H1 (cell line): Measurements from ENCODE around the gene CCDC92B. TPM values are rescaled to one million over a fixed set of nuclear protein-coding genes. Genes with fewer than 3 reads are reported as not detected.

ENCODE experiments used
- CTCF ChIA-PET: fragments of 300-600 bp; sonication (Branson Sonifier 250); formaldehyde crosslinking; loops from one replicate; lab custom pipeline; 2021; ENCODE audit not compliant: partially characterized antibody; lab: Charles Lee
- POLR2A ChIA-PET: fragments of 300-600 bp; sonication (Branson Sonifier 250); formaldehyde crosslinking; loops from one replicate; lab custom pipeline; 2021; ENCODE audit warnings: inconsistent platforms; ENCODE audit not compliant: partially characterized antibody; lab: Charles Lee
- DNase-seq, 2 experiments: peaks; one replicate each; pipeline versions ENCODE4 v3.0.0 to v3.0.0-alpha.2; 2010 to 2022; ENCODE audit warnings: low spot score in 2 of 2, low read depth in 1 of 2, mixed read lengths in 1 of 2
- FAIRE-seq: peaks from 2 replicates; lab custom pipeline; 2011; peaks lifted over from hg19 to GRCh38; lab: Jason Lieb, UNC
- H2AFZ ChIP-seq: 2 replicates; pipeline ENCODE4 v1.8.1; 2012; ENCODE audit warnings: low read length, inconsistent platforms
- H2AK5ac ChIP-seq: 2 replicates; pipeline ENCODE4 v1.6.1; 2013; ENCODE audit warnings: low read depth, low read length
- H2BK120ac ChIP-seq: replicated peaks from 2 replicates; pipeline ENCODE3; 2013; ENCODE audit warnings: low read depth, low read length, inconsistent platforms
- H2BK12ac ChIP-seq: 2 replicates; pipeline ENCODE4 v1.6.1; 2013; ENCODE audit warnings: low read depth, low read length
- H2BK15ac ChIP-seq: 2 replicates; pipeline ENCODE4 v1.6.1; 2013; ENCODE audit warnings: low read length
- H2BK20ac ChIP-seq: 2 replicates; pipeline ENCODE4 v1.6.1; 2013; ENCODE audit warnings: low read length
- H2BK5ac ChIP-seq: 2 replicates; pipeline ENCODE4 v1.6.1; 2013; ENCODE audit warnings: low read depth, low read length
- H3K14ac ChIP-seq: 2 replicates; pipeline ENCODE4 v1.6.1; 2013; ENCODE audit warnings: inconsistent platforms; ENCODE audit not compliant: insufficient read length
- H3K18ac ChIP-seq: 2 replicates; pipeline ENCODE4 v1.6.1; 2013; ENCODE audit warnings: low read length; ENCODE audit errors: extremely low read depth
- H3K23ac ChIP-seq: 2 replicates; pipeline ENCODE4 v1.6.1; 2013; ENCODE audit warnings: inconsistent platforms; ENCODE audit not compliant: insufficient read length
- H3K23me2 ChIP-seq: 2 replicates; pipeline ENCODE4 v1.6.1; 2013; ENCODE audit warnings: low read depth, low read length
- H3K27ac ChIP-seq: 2 replicates; pipeline ENCODE4 v1.6.1; 2011; ENCODE audit warnings: low read depth, low read length, inconsistent platforms
- H3K27me3 ChIP-seq, 4 experiments: replicated peaks in 1 of 4; 1 replicate in 1 of 4; 2 replicates in 3 of 4; pipeline versions ENCODE4 v1.6.1 to v1.8.1; 2011 to 2013; ENCODE audit warnings: low read length in 3 of 4, mild to moderate bottlenecking in 3 of 4, inconsistent platforms in 2 of 4, mixed read lengths in 2 of 4, moderate library complexity in 1 of 4; ENCODE audit not compliant: control insufficient read depth in 3 of 4, insufficient read depth in 3 of 4; ENCODE audit errors: extremely low read depth in 1 of 4
- H3K36me3 ChIP-seq, 4 experiments: 2 replicates each; pipeline versions ENCODE4 v1.6.1 to v1.8.1; 2011 to 2013; ENCODE audit warnings: mild to moderate bottlenecking in 4 of 4, low read length in 3 of 4, moderate library complexity in 2 of 4, control low read depth in 1 of 4, inconsistent platforms in 1 of 4; ENCODE audit not compliant: insufficient read depth in 4 of 4, control insufficient read depth in 2 of 4
- H3K4ac ChIP-seq: replicated peaks from 2 replicates; pipeline ENCODE3; 2013; ENCODE audit warnings: low read length, low read depth, mixed read lengths, inconsistent platforms; ENCODE audit not compliant: insufficient read length
- H3K4me1 ChIP-seq, 4 experiments: replicated peaks in 1 of 4; 1 replicate in 1 of 4; 2 replicates in 3 of 4; pipeline versions ENCODE4 v1.6.1 to v1.8.1; 2011 to 2013; ENCODE audit warnings: low read length in 3 of 4, inconsistent platforms in 2 of 4, mixed read lengths in 1 of 4; ENCODE audit not compliant: insufficient read depth in 4 of 4, control insufficient read depth in 3 of 4
- H3K4me2 ChIP-seq, 2 experiments: 2 replicates each; pipeline versions ENCODE4 v1.6.1 to v1.8.1; 2011 to 2013; ENCODE audit warnings: low read depth in 2 of 2, low read length in 2 of 2, control low read depth in 1 of 2, inconsistent platforms in 1 of 2, mild to moderate bottlenecking in 1 of 2; ENCODE audit not compliant: insufficient read depth in 1 of 2
- H3K4me3 ChIP-seq, 4 experiments: fragments of 200-600, 300-600 bp in 1 of 4; sonication (generic), shearing (Covaris generic), sonication (Bioruptor Twin) in 1 of 4; 2 replicates each; pipeline versions ENCODE4 v1.5.1 to v1.8.1; 2011 to 2016; ENCODE audit warnings: low read length in 4 of 4, low read depth in 3 of 4, control low read depth in 2 of 4, inconsistent platforms in 2 of 4, mild to moderate bottlenecking in 2 of 4, mixed read lengths in 1 of 4, moderate library complexity in 1 of 4; ENCODE audit not compliant: insufficient read depth in 2 of 4; ENCODE audit errors: extremely low read depth in 1 of 4
- H3K56ac ChIP-seq: replicated peaks from 2 replicates; pipeline ENCODE3; 2013; ENCODE audit warnings: low read depth, mild to moderate bottlenecking, mixed read lengths, low read length, inconsistent platforms; ENCODE audit not compliant: insufficient read length
- H3K79me1 ChIP-seq: 2 replicates; pipeline ENCODE4 v1.6.1; 2013; ENCODE audit warnings: low read depth, low read length, control low read depth
- H3K79me2 ChIP-seq, 2 experiments: 2 replicates each; pipeline versions ENCODE4 v1.6.1 to v1.8.1; 2012 to 2013; ENCODE audit warnings: low read length in 2 of 2, mild to moderate bottlenecking in 2 of 2, inconsistent platforms in 1 of 2; ENCODE audit not compliant: insufficient read depth in 2 of 2, control insufficient read depth in 1 of 2
- H3K9ac ChIP-seq, 4 experiments: replicated peaks in 1 of 4; 1 replicate in 1 of 4; 2 replicates in 3 of 4; pipeline versions ENCODE4 v1.6.1 to v1.8.1; 2011 to 2013; ENCODE audit warnings: low read depth in 3 of 4, low read length in 3 of 4, control low read depth in 2 of 4, mild to moderate bottlenecking in 2 of 4, moderate library complexity in 2 of 4, inconsistent platforms in 1 of 4; ENCODE audit errors: extremely low read depth in 1 of 4
- H3K9me3 ChIP-seq, 2 experiments: 2 replicates each; pipeline versions ENCODE4 v1.6.1 to v1.8.1; 2012 to 2013; ENCODE audit warnings: mild to moderate bottlenecking in 2 of 2, moderate library complexity in 2 of 2, control low read depth in 1 of 2, inconsistent platforms in 1 of 2, low read depth in 1 of 2, low read length in 1 of 2, mixed read lengths in 1 of 2; ENCODE audit not compliant: insufficient read depth in 2 of 2
- H4K20me1 ChIP-seq, 2 experiments: replicated peaks in 1 of 2; 2 replicates each; pipeline versions ENCODE3 to v1.8.1; 2011 to 2013; ENCODE audit warnings: inconsistent platforms in 2 of 2, low read length in 2 of 2, mild to moderate bottlenecking in 1 of 2; ENCODE audit not compliant: insufficient read depth in 2 of 2, control insufficient read depth in 1 of 2
- H4K5ac ChIP-seq: 2 replicates; pipeline ENCODE4 v1.6.1; 2013; ENCODE audit warnings: low read length, low read depth, mixed read lengths, inconsistent platforms; ENCODE audit not compliant: insufficient read length
- H4K8ac ChIP-seq: 2 replicates; pipeline ENCODE4 v1.8.0; 2013; ENCODE audit warnings: mild to moderate bottlenecking, moderate library complexity, low read length, inconsistent platforms; ENCODE audit not compliant: insufficient read depth; ENCODE audit errors: extremely low read depth
- H4K91ac ChIP-seq: replicated peaks from 2 replicates; pipeline ENCODE3; 2013; ENCODE audit warnings: low read length, mixed read lengths, inconsistent platforms; ENCODE audit not compliant: insufficient read length
- BCL11A ChIP-seq, 2 experiments: IDR thresholded peaks; one replicate each; pipeline ENCODE4 v1.6.1; 2011; ENCODE audit warnings: low read depth in 2 of 2, low read length in 2 of 2, mild to moderate bottlenecking in 2 of 2
- BRCA1 ChIP-seq: IDR thresholded peaks from 2 replicates; pipeline ENCODE4 v1.6.1; 2012; ENCODE audit warnings: low read depth, low read length, improper control_type of control experiment
- CBX8 ChIP-seq: fragments of 300-800, 300-1000 bp; sonication (generic); IDR thresholded peaks from 2 replicates; pipeline ENCODE4 v1.7.1; 2016; ENCODE audit warnings: low read depth, low read length, borderline replicate concordance
- CHD1 ChIP-seq: IDR thresholded peaks from 2 replicates; pipeline ENCODE4 v1.6.1; 2012; ENCODE audit warnings: low read depth, low read length, improper control_type of control experiment
- CTBP2 ChIP-seq: IDR thresholded peaks from 2 replicates; pipeline ENCODE4 v1.7.0; 2011; ENCODE audit warnings: borderline replicate concordance, mild to moderate bottlenecking, moderate library complexity, mixed read lengths, low read length; ENCODE audit not compliant: insufficient read depth, insufficient read length
- GABPA ChIP-seq: IDR thresholded peaks from 2 replicates; pipeline ENCODE4 v1.6.1; 2011; ENCODE audit warnings: mild to moderate bottlenecking, low read length, moderate library complexity, borderline replicate concordance; ENCODE audit not compliant: insufficient read depth
- HDAC2 ChIP-seq, 2 experiments: fragments of 300-600 bp in 1 of 2; sonication (generic) in 1 of 2; IDR thresholded peaks; 2 replicates each; pipeline ENCODE4 v1.6.1; 2011 to 2012; ENCODE audit warnings: low read depth in 2 of 2, low read length in 2 of 2, mild to moderate bottlenecking in 2 of 2, moderate library complexity in 2 of 2, borderline replicate concordance in 1 of 2, inconsistent platforms in 1 of 2
- HDAC6 ChIP-seq: IDR thresholded peaks from one replicate; pipeline ENCODE4 v1.7.1; 2012; ENCODE audit warnings: low read depth, mild to moderate bottlenecking, inconsistent platforms, low read length, moderate library complexity
- JUND ChIP-seq: IDR thresholded peaks from 2 replicates; pipeline ENCODE4 v1.6.1; 2011; ENCODE audit warnings: mild to moderate bottlenecking, improper control_type of control experiment, low read length
- KDM4A ChIP-seq: IDR thresholded peaks from one replicate; pipeline ENCODE4 v1.7.1; 2012; ENCODE audit warnings: low read depth, mild to moderate bottlenecking, moderate library complexity, low read length, inconsistent platforms; ENCODE audit not compliant: severe bottlenecking
- MAFK ChIP-seq: IDR thresholded peaks from 2 replicates; pipeline ENCODE4 v1.6.1; 2012; ENCODE audit warnings: low read depth, mild to moderate bottlenecking, improper control_type of control experiment, low read length
- PHF8 ChIP-seq: fragments of 200-600 bp; sonication (generic); conservative IDR thresholded peaks from 2 replicates; pipeline ENCODE4 v1.7.1; 2012; ENCODE audit warnings: low read depth, mild to moderate bottlenecking, inconsistent platforms, low read length, moderate library complexity
- TBP ChIP-seq: IDR thresholded peaks from 2 replicates; pipeline ENCODE4 v1.6.1; 2011; ENCODE audit warnings: low read depth, low read length, improper control_type of control experiment
- ZNF274 ChIP-seq: IDR thresholded peaks from 2 replicates; pipeline ENCODE4 v1.7.0; 2012; ENCODE audit warnings: low read length, borderline replicate concordance; ENCODE audit errors: extremely low read depth
- WGBS, 2 experiments: shearing (Covaris generic) in 1 of 2; methylation state at CpG; one replicate each; pipeline versions ENCODE4 v1.1.6 to v1.1.7; 2013 to 2015; ENCODE audit warnings: low lambda C conversion rate in 2 of 2, mixed read lengths in 2 of 2, inconsistent platforms in 1 of 2, low coverage in 1 of 2, missing lambda C conversion rate in 1 of 2; ENCODE audit not compliant: insufficient replicate concordance in 2 of 2, insufficient coverage in 1 of 2, insufficient read length in 1 of 2; ENCODE audit errors: extremely low coverage in 1 of 2, missing lambda C conversion rate in 1 of 2; 5-methylcytosine and 5-hydroxymethylcytosine counted together
- polyA plus RNA-seq, 7 experiments: library from polyadenylated mRNA; depleted of rRNA in 3 of 7; stranded (reverse) in 5 of 7; unstranded in 2 of 7; fragments of >200 nt in 5 of 7; fragments of 200-250 nt in 2 of 7; gene quantifications; 1 replicate in 5 of 7; 2 replicates in 1 of 7; 4 replicates in 1 of 7; pipeline versions ENCODE4 v1.2.1 to v1.2.3, GENCODE V29; 2011 to 2013; ENCODE audit warnings: missing spikeins in 2 of 7, mixed read lengths in 2 of 7
- total RNA-seq: library from RNA; stranded (reverse); fragmentation: NEBNext Ultra II Directional; extraction: Animal tissue kit (Norgen Biotek cat#: 25700); gene quantifications from 2 replicates; pipeline ENCODE4 v1.2.1, GENCODE V29; 2021

CCDC92B gene
- total and polyA plus RNA-seq, 2 of the 8 experiments (the other 6 are each of a cell fraction or from before 2014, with no cell fraction given) = 5.5 to 12.1 TPM

DNA sequence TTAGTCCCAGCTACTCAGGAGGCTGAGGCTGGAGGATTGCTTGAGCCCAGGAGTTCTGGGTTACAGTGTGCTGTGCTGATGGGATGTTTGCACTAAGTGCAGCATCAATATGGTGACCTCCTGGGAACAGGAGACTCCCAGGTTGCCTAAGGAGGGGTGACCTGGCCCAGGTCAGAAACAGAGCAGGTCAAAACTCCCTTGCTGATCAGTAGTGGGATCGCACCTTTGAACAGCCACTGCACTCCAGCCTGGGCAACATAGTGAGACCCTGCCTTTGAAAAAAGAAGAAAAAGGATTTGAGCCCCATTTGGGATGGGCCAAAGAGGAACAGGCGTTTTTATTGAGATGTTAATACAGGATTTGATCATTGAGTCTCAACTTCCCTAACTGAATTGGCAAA lies 68.5 kb downstream of the CCDC92B start:
- Histone ChIP-seq H3K56ac (no peak overlapping the region), H2AK5ac (no peak overlapping the region), H3K27ac (no peak overlapping the region), H2BK20ac (no peak overlapping the region), H2BK5ac (no peak overlapping the region), H4K8ac (no peak overlapping the region), H3K4ac (no peak overlapping the region), H3K79me1 (no peaks in the 10 kb centered on the region), H2AFZ (no peak overlapping the region), H3K9ac (no peak overlapping the region), H4K91ac (no peak overlapping the region), H3K4me3 (no peak overlapping the region), H3K4me2 (no peak overlapping the region), H3K23ac (no peak overlapping the region), H3K9me3 (no peaks in the 10 kb centered on the region), H3K79me2 (no peaks in the 10 kb centered on the region), H4K5ac (no peak overlapping the region), H3K36me3 (peaks cover 9 to 41% (median 21%) of the 10 kb centered on the region in 4 experiments), H2BK12ac (no peak overlapping the region), H3K27me3 (no peaks in the 10 kb centered on the region), H3K4me1 (no peaks in the 10 kb centered on the region), H3K18ac (no peak overlapping the region), H2BK15ac (no peak overlapping the region), H3K14ac (no peak overlapping the region), H2BK120ac (no peak overlapping the region), H4K20me1 (peaks cover 0 to 9% of the 10 kb centered on the region in 2 experiments), H3K23me2 (peaks cover 6% of the 10 kb centered on the region; the same call in 1 of the 2 replicates)
- ChIA-PET CTCF (interaction anchor here (1.3 kb wide), 1 partner anchor 265 kb away, joined by 4 read pairs; no protein-coding TSS in a partner anchor), POLR2A (no interaction called here)
- DNase-seq (no peak), FAIRE-seq (no peak)
- 85% methylated on average over 2 of the region's 2 CpGs; no CpG with 5 or more reads in 1 of the 2 experiments for WGBS, 2 experiments
- TF ChIP-seq PHF8 (no peak), CHD1 (no peak), TBP (no peak), HDAC6 (no peak), ZNF274 (no peak), BCL11A (IDR thresholded peaks at IDR 0.05; ENCODE audit: low read depth in 2 of 2, low read length in 2 of 2) (no peak), CTBP2 (no peak), GABPA (no peak), JUND (no peak), CBX8 (no peak), KDM4A (no peak), BRCA1 (no peak), MAFK (no peak), HDAC2 (IDR thresholded peaks at IDR 0.05; ENCODE audit: borderline replicate concordance in 1 of 2, low read depth in 2 of 2, low read length in 2 of 2) (no peak)
